Uterus (tissue), 4 donors: ENCODE results near the gene SULT1C3. TPM values are rescaled to one million over a fixed set of nuclear protein-coding genes. Genes with fewer than 3 reads are reported as not detected.

Experiments used
- DNase-seq, 2 donors: peaks; one replicate each; pipeline ENCODE4 v3.0.0-alpha.2; 2019 to 2020
- H3K27ac ChIP-seq, 2 donors: fragments of 200-600 bp; sonication (generic); 1 replicate in 1 of 2; 2 replicates in 1 of 2; pipeline ENCODE4 v1.5.1; 2016 to 2018
- H3K27me3 ChIP-seq, 2 donors: fragments of 200-600 bp; sonication (generic); one replicate each; pipeline ENCODE4 v1.5.1; 2018 to 2019; ENCODE audit warnings: control low read depth in 1 of 2
- H3K36me3 ChIP-seq, 2 donors: fragments of 200-600 bp; sonication (generic); one replicate each; pipeline ENCODE4 v1.5.1; 2019; ENCODE audit warnings: control low read depth in 1 of 2
- H3K4me1 ChIP-seq, 2 donors: fragments of 200-600 bp; sonication (generic); one replicate each; pipeline ENCODE4 v1.5.1; 2018 to 2019; ENCODE audit warnings: control low read depth in 1 of 2
- H3K4me3 ChIP-seq, 2 donors: fragments of 200-600 bp; sonication (generic); 1 replicate in 1 of 2; 2 replicates in 1 of 2; pipeline ENCODE4 v1.5.1; 2018 to 2019; ENCODE audit warnings: mild to moderate bottlenecking in 1 of 2
- H3K9me3 ChIP-seq, 2 donors: fragments of 200-600 bp; sonication (generic); one replicate each; pipeline ENCODE4 v1.5.1; 2019; ENCODE audit warnings: control low read depth in 1 of 2
- CTCF ChIP-seq, 4 experiments: fragments of 200-600 bp in 2 of 4; fragments of 450-650 bp in 2 of 4; sonication (generic) in 2 of 4; IDR thresholded peaks; one replicate each; pipeline ENCODE4 v1.5.1; 2016 to 2019; ENCODE audit warnings: antibody characterized with exemption in 4 of 4, mild to moderate bottlenecking in 2 of 4, moderate library complexity in 1 of 4
- POLR2A ChIP-seq, 2 donors: fragments of 450-650 bp; IDR thresholded peaks; one replicate each; pipeline ENCODE4 v1.6.1; 2016; ENCODE audit warnings: antibody characterized with exemption in 2 of 2, mild to moderate bottlenecking in 1 of 2, moderate library complexity in 1 of 2
- intact Hi-C: fragments of 100-400 bp; cut with DNase I; formaldehyde crosslinking; loops from one replicate; pipeline ENCODE4 v1.15.1; 2023; ENCODE audit warnings: low total_unique reads
- total RNA-seq, 4 donors: library from RNA; depleted of rRNA in 3 of 4; stranded (reverse); fragments of >200 nt in 3 of 4; gene quantifications; one replicate each; pipeline versions ENCODE4 v1.1.0 to v1.2.4, GENCODE V29; 2014 to 2023
- donor health status: DM: yes; HTN: yes; CAD: no.

SULT1C3 gene
- not detected for total RNA-seq

GRCh38 chr2:108239786-108240185 lies at the start of gene SULT1C3:
Gene SULT1C3 (plus strand): TSS chr2:108239968. CDS start chr2:108247195, 7,227 bp downstream.
- intact Hi-C loops: no loop called here
- DNase-seq: no peak

GRCh38 chr2:108193251-108193650 lies 46.5 kb upstream of the SULT1C3 start:
- Histone ChIP-seq H3K9me3 (no peaks in the 10 kb centered on the region), H3K4me1 (no peaks in the 10 kb centered on the region), H3K27me3 (no peaks in the 10 kb centered on the region), H3K36me3 (no peaks in the 10 kb centered on the region), H3K4me3 (no peak overlapping the region), H3K27ac (no peak overlapping the region)
- no peak for TF ChIP-seq CTCF (IDR thresholded peaks at IDR 0.05)
- TF ChIP-seq POLR2A (IDR thresholded peaks at IDR 0.05): no peak
- DNase-seq: no peak
- intact Hi-C loops: no loop called here

More at GRCh38 chr2:108239786-108240185, at the start of gene SULT1C3:
- TF ChIP-seq POLR2A (IDR thresholded peaks at IDR 0.05) (no peak), CTCF (IDR thresholded peaks at IDR 0.05) (no peak)
- H3K9me3 ChIP-seq: no peaks in the 10 kb centered on the region
- no peaks in the 10 kb centered on the region for H3K36me3 ChIP-seq
- H3K4me3 ChIP-seq: no peak within 1 kb of the TSS
- no peaks in the 10 kb centered on the region for H3K27me3 ChIP-seq
- no peak within 1 kb of the TSS for H3K27ac ChIP-seq
- H3K4me1 ChIP-seq: no peaks in the 10 kb centered on the region

GRCh38 chr2:108194409-108195132 lies 45.2 kb upstream of the SULT1C3 start:
- no peaks in the 10 kb centered on the region for H3K9me3 ChIP-seq
- no peaks in the 10 kb centered on the region for H3K4me1 ChIP-seq
- H3K27ac ChIP-seq: no peak overlapping the region
- H3K4me3 ChIP-seq: no peak overlapping the region
- no peaks in the 10 kb centered on the region for H3K27me3 ChIP-seq
- no peak for DNase-seq
- H3K36me3 ChIP-seq: no peaks in the 10 kb centered on the region
- intact Hi-C loops: no loop called here
- TF ChIP-seq CTCF (IDR thresholded peaks at IDR 0.05): peak in 3 of 4 experiments; percentile 11 to 25 (median 18)
- TF ChIP-seq POLR2A (IDR thresholded peaks at IDR 0.05): no peak

GRCh38 chr2:108195133-108195439 lies 44.7 kb upstream of the SULT1C3 start:
- H3K27ac ChIP-seq: no peak overlapping the region
- no peaks in the 10 kb centered on the region for H3K4me1 ChIP-seq
- no peak overlapping the region for H3K4me3 ChIP-seq
- H3K9me3 ChIP-seq: no peaks in the 10 kb centered on the region
- no peaks in the 10 kb centered on the region for H3K27me3 ChIP-seq
- no peak for TF ChIP-seq CTCF (IDR thresholded peaks at IDR 0.05)
- TF ChIP-seq POLR2A (IDR thresholded peaks at IDR 0.05): no peak
- no peak for DNase-seq
- intact Hi-C loops: no loop called here
- no peaks in the 10 kb centered on the region for H3K36me3 ChIP-seq

- Histone ChIP-seq H3K9me3 (no peaks in the 10 kb centered on the region), H3K27me3 (no peaks in the 10 kb centered on the region), H3K27ac (no peak overlapping the region), H3K36me3 (no peaks in the 10 kb centered on the region), H3K4me1 (no peaks in the 10 kb centered on the region), H3K4me3 (no peak overlapping the region)
- DNase-seq: no peak
- no peak for TF ChIP-seq CTCF (IDR thresholded peaks at IDR 0.05)
- no peak for TF ChIP-seq POLR2A (IDR thresholded peaks at IDR 0.05)
- intact Hi-C loops: no loop called here
Measured at GRCh38 chr2:108199726-108200125, 40.0 kb upstream of the SULT1C3 start.
